ENCODE data around the gene NTM.
A peak's percentile ranks its signal among the peaks of the same experiment; 100 is the strongest.

The NTM gene

DNA sequence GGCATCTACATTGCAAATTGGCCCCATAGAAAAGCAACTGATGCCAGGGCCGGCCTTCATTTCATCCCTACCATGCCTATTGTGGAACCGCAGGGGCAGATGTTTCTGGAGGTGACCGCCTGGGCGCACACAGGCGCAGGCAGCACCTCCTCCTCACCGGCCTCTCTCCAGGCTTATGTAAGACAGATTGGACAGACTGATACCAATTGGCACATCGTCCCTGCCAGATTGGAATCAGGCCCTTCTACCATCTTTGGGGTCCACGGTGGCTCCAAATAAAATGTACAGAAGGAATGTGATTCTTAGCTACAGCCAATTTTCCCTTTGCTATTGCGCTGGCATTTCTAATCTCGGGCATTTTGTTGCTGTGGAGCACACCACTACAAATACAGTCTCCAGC lies 732.6 kb downstream of the NTM start:
- no peak for DNase-seq

GRCh38 chr11:132106096-132106982 lies 735.9 kb downstream of the NTM start:
- DNase-seq, result no peak

DNA sequence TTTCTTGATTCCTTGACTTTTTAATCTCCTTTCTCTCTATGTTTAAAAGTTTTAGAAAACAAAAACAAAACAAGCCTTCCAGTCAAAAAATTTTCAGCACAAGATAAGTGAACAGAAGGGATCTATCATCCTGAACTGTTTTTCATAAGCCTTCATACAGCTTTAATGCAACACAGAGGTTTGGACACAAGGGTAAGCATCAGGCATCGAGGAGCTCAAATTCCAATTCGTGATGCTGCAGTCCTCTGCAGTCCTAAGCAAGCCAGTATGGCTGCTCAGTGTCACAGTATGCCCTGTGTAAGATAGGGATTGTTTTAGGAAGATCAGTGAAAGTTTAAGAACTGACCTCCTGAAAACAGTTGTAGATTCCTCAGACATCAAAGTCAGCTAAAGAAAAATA lies 740.9 kb downstream of the NTM start:
- no peak for DNase-seq

DNA sequence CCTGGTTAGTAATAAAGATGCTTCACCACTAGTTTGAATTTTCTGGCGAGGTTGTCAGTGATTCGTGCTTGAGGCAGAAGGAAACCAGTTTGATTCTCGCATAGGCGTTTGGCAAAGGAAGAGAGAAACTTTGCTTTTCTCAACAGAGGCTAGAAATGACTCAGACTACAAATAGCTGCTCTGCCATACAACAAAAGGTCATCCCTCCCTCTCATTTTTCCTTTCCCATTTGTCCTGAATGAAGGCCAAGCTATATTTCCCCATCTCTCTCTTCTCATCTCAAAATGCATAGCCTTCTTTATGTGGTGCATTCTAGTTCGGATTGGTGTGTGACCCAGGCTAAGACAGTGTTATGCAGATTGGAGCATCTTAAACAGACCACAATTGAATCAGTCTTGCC lies 741.4 kb downstream of the NTM start:
- no peak for DNase-seq

GRCh38 chr11:132112846-132113245 lies 742.4 kb downstream of the NTM start:
- DNase-seq, result no peak

GRCh38 chr11:132114185-132114584 lies 743.8 kb downstream of the NTM start:
- DNase-seq, result peak; percentile 52

GRCh38 chr11:132114743-132115142 lies 744.3 kb downstream of the NTM start:
- no peak for DNase-seq

DNA sequence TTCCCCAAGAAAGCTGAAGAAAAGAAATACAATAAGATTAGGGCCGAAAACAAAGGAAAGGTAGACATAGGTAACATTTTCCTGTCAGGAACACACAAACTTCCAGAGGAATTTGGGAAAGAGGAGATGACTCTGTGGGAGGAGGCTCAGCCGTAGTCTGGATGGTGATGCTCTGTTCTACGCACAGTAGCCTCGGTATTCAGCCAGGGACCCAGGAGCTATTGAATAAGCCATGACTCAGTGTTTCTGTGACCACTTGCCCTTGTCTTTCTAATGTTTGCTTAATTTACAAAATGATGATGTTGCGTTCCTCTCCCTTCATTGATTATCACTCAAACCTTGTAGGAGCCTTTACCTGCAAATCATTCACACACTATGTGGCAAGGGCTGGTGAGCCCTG lies 745.0 kb downstream of the NTM start:
- DNase-seq, result no peak

DNA sequence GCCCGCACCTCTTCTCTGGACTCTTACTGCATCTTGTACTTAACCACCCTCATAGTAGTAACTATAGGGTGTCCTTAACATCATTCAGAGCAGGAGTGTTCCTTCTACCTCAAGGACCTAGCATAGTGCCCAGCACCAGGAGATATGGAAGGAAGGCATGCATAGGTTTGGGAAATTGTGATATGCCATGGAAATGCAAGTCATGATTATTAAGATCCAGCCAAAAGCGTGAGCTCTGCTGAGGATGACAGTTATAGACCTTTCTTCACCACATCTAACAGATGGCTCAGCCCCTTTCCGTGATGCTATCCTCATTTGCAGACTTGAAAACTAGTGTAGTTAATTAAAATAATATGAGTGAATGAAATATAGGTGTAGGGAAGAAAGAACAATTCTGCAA lies 746.1 kb downstream of the NTM start:
- DNase-seq, result no peak

DNA sequence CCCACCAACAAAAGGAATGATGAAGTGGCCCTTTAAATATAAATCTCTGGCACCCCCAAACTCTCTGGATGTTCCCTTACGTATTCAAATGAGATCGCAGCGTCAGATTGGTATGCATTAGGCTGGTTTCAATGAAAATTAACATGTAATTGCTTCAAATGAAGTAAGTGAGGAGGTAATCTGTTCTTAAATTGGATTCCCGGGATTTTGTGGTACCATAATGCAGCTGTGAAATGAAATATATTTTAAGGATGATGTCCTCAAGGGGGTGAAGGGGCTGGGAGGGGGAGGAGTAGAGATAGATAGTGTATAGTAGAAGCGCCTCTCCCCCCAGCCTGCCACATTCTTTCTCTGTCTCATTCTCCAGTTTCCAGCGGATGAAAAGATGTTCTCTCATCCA lies 748.2 kb downstream of the NTM start:
- DNase-seq, result no peak

- DNase-seq, result no peak
Measured at GRCh38 chr11:132119573-132119972, 749.2 kb downstream of the NTM start.

- no peak for DNase-seq
Measured at GRCh38 chr11:132122735-132123134, 752.3 kb downstream of the NTM start.

DNA sequence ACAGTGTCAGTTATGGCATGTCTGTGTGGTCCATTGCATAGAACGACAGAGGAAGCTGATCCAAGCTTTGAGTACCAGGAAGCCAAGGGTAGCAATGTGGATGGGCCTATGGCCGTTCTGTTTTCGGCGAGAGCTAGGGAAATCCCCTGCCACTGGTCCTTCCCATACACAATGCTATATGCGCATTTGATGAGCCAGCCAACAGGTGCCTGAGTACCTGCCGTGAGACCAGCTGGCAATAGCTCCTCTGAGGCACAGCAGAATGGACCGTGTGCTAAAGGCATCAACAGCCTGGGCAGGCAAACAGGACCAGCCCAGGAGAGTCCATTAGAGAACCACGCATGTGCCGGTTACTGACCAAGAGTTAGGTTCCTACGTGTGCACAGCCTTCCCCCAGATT lies 753.0 kb downstream of the NTM start:
- no peak for DNase-seq

GRCh38 chr11:132123854-132124835 lies 753.7 kb downstream of the NTM start:
- DNase-seq, result no peak

GRCh38 chr11:132125988-132126871 lies 755.8 kb downstream of the NTM start:
- no peak for DNase-seq

GRCh38 chr11:132126973-132127899 lies 756.8 kb downstream of the NTM start:
- DNase-seq, result no peak

GRCh38 chr11:132127900-132128288 lies 757.5 kb downstream of the NTM start:
- DNase-seq, result no peak

GRCh38 chr11:132131047-132131446 lies 760.6 kb downstream of the NTM start:
- DNase-seq, result peak; percentile 36

DNA sequence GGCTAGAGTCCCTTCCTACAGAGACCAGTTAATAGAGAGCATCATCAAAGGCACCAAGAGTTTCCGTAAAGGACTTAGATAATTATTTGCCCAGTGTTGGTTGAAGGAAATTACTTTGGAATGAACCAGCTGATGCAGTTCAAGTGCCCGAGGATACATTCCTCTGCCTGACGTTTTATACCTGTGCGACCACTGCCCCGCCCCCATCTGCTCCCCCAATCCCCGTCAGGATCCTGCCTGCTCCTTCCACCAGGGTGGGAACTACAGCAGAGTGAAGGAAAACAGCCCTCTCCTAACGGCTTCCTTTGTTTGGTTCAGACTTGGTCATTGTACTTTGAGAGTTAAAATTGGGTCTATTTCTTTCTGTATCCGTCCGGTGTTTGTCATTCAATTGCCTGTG lies 761.5 kb downstream of the NTM start:
- DNase-seq, result no peak

GRCh38 chr11:132134322-132134721 lies 763.9 kb downstream of the NTM start:
- no peak for DNase-seq

- no peak for DNase-seq
Measured at GRCh38 chr11:132137289-132137980, 767.0 kb downstream of the NTM start.

Data from NCI-H2107 (cell line).